ENCODE measurements around the gene GAS5.
"Not testable (repeated sequence)": the region's sequence is repeated elsewhere in the genome, so short reads cannot be mapped to it uniquely, and the experiment has no call there.

Gene GAS5

DNA sequence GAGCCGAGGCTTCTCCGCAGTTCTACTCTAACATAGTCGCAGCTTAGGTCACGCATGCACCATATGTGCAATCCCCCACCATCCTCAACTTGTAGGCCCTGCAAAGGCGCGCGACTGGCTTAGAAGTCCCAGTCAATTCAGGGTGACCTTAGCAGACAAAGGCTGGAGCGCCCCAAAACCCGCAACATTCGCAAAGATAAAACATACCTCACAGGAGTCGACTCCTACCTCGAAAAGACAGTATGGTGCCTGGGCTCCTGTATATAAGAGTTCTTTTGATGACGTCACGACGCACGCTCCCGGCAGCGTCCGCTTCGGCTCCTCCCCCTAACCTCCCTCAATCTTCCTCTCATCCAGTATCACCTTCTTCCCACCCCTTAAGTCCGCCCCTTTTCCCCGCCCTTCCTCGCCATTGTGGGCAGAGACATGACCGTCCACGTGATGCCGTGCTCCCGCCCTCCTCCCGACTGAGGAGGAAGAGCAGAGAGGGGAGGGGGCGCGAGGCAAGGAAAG, at the start of gene GAS5:
Gene GAS5 (minus strand): TSS at position 237 of the 513 bp plus-strand sequence.
- DNase-seq, result peak; percentile 99 to 100

DNA sequence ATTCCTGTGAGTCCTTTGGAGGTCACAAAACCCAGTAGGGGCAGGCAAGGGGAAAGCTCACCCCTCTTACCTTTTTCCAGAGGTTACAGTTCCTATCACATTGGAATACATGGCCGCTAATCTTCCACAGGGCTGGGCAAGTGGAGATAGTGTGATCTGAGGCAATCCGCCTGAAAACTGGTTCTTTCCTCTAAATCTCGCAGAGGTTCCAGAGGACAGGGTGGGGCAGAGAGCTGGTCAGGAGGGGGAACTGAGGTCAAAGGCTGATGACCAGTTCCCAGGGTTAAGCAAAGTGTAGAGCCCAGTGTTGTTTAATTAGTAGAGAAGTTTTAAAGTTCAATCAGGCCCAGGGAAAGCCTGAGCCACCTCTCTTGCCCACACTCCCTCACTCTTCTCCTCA, 49.4 kb upstream of the GAS5 start, which contains the start of gene SERPINC1:
Gene SERPINC1 (minus strand): TSS at position 179 of the 400 bp plus-strand sequence. CDS start 68 bp downstream, at position 111.
- DNase-seq, result no peak

DNA sequence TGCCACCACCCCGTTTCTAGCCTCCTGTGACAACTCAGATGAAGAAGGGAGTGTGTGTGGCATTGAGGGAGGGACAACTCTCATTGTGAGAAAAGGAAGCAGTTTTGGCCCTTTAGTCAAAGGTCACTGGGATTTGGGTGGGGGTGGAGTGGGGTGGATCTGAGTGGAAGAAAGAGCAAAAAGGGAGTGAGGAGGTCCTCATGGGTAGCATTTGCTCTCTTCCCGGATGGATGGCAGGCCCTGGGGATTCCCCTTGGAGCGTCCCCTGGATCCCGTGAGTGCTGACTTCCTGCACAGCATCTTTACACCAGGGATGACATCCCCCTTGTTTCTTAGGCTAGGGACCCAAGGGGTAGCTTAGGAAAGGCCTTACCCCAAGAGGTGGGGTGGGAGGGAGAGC, 48.9 kb upstream of the GAS5 start:
- DNase-seq, result no peak

DNA sequence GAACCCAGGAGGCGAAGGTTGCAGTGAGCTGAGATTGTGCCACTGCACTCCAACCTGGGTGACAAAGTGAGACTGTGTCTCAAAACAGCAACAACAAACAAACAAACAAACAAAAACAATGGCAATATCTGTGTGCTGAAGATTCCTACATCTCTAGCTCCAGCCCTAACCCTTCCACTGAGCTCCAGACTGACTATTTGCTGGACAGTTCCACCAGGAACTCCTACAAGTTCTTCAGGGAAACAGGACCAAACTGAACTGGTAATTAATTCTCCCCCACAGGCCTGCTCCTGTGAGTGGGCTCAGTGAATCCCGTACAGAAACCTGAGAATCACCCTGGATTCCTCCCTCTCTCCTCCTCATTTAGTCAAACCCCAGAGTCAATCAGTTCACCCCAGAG, 47.8 kb upstream of the GAS5 start:
- no peak for DNase-seq

DNA sequence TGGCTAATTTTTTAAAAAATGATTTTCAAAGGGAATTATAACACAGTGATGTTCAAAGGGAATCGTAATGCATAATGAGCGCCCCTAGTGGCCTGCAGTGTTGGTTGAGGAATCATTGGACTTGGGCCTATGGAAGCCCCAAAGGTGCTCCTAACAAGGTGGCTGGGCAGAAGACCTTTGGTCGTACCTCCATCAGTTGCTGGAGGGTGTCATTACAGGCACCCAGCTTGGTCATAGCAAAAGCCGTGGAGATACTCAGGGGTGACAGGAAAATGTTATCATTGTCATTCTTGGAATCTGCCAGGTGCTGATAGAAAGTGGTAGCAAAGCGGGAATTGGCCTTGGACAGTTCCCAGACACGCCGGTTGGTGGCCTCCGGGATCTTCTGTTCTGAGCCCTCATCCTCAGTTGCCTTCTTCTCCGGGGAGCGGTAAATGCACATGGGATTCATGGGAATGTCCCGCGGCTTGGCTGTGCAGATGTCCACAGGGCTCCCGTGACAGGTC, 46.6 kb upstream of the GAS5 start:
- peak; percentile 24 to 48 for DNase-seq

DNA sequence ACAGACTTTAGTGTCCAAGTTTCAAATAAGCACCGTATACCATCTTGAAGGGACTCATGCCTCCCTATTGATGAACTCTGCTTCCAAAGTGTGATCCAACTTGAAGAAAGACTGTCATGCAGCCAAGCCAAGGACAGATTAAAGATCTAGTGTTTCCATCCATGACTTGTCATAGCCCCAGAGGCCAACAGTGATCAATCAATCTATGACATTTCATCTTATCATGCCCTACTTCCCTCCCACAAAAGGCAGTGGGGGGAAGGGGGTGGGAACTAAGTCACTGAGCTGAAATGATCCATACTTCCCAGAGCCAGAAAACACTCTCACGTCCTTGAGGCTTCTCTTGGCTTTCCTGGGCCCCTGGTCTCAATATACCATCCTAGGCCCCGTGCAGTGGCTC, 45.3 kb upstream of the GAS5 start:
- no peak for DNase-seq

DNA sequence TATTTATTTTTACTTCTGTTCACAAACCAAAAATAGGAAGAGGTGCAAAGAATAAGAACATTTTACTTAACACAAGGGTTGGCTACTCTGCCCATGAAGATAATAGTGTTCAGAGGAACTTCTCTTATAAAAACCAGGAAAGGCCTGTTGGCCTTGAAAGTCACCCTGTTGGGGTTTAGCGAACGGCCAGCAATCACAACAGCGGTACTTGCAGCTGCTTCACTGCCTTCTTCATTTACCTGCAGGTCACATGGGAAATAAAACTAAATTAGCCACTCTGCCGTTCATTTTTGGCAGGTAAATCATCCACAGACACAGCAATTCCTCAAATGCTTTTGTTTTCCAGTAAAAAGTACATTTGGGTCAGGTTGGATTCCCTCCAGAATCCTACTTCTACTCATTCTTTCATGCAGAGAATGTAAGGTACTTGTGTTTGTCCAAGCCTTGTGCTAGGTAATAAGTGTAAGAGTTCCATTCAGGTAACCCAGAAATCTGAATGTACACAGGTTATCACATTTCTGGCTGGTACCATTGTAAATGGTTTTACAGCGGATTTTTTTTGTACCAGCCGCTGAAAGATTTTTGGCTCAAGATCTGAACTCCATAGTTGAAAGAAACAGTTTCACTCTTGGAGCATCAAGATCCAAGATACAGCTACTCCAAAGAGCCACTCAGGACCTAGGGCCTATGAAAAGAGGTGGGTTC, 36.2 kb upstream of the GAS5 start:
- no peak for DNase-seq

DNA sequence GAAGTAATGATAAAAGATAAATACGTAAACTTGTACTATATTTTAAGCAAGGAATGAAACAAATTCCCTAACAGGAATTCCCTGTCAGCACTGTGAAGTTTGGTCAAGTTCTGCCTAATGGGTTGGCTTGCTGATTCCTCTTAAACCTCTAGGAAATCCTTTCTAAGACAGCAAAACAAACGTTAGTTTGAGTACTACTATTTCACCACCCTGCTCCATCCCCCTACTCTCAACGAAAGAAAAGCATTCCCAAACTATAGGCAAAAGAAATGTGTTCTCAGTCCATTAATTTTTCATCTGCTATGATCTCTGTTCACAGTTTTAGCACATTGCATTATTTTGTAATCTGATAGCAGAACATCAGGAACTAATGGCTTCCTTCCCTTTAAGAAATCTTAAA, 33.2 kb upstream of the GAS5 start:
- DNase-seq, result no peak

DNA sequence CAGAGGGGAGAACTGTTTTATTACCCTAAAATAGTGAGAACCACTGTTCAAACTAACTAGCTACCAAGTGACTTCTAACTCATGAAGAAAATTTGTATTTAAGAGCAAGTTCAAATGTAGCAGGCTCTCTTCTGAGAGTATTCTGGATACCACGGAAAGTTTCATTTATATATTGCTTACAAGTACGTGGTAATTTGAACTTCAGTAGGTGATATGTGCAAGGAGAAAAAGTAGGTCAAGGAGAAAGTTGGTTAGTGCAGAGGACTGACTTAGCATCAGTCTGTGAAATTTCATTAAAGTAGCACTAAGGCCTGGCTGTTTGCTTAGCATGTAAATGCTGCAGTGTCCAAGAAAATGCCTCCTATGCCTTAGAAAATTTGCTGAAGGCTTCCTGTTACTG, 32.6 kb upstream of the GAS5 start:
- DNase-seq, result no peak

DNA sequence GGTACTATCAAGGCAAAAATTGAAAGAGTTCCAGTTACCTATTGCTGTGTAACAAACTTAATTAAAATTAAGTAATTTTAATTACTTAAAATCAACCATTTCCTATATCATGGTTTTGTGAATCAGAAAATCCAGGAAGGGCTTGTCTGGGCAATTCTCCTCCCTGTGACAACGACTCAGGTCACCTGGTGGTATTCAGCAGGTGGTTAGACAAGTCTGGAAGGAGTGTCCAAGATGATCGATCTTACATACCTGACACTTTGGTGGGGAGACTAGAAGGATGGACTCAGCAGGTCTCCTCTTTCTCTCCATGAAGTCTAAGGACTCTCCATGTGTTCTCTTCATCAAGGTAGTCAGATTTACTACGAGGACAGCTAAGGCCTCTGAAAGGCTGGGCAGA, 26.4 kb upstream of the GAS5 start:
- DNase-seq, result no peak

DNA sequence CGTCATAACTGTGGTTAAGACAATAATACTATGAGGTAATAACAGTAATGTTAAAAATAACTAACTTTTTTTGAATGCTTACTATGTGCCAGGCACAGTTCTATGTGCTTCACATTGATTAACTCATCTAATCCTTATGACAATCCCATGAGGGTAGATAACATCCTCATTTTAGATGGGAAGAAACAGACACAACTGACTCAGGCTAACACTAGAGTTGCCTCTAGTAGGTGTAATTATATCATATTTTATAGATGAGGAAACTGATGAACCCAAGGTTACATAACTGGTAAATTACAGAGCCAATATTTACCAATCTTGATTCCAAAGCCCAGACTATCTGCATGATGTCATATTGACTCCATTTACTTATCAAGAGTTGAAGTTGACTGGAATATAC, 25.8 kb upstream of the GAS5 start:
- no peak for DNase-seq

DNA sequence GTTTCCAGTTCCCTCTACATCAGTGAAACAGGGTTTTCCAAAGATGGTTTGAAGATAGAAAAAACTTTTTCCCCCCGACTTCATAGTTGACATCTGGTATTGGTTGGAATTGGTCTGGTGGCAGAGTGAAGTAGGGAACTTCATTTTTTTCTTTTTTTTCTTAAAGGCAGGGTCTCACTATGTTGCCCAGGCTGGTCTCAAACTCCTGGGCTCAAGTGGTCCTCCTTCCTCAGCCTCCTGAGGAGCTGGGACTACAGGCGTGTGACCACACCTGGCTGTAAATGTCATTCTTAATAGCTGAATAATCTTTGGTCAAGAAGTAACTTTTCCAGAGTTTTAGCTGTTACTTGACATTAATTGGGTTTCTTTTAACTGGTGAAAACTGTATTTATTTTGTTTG, 22.1 kb upstream of the GAS5 start:
- DNase-seq, result no peak

DNA sequence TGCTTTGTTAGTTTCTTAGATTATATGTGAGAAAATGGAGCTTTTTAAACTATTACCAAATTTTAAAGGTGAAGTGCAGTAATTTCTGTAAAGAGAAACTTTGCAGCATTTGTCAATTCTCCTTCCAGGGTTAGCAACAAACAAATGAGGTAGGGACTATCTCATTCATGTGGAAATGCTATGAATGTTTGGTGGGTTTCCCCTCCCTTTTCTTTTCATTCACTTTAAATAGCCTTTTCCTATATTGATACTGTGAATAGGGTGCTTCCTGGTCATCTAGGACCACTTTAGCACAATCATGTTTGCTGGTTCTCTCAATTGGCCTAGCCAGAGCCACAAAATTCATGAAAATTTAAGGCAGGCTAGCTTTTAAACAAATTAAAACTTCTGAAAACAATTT, 21.0 kb upstream of the GAS5 start:
- DNase-seq, result no peak

DNA sequence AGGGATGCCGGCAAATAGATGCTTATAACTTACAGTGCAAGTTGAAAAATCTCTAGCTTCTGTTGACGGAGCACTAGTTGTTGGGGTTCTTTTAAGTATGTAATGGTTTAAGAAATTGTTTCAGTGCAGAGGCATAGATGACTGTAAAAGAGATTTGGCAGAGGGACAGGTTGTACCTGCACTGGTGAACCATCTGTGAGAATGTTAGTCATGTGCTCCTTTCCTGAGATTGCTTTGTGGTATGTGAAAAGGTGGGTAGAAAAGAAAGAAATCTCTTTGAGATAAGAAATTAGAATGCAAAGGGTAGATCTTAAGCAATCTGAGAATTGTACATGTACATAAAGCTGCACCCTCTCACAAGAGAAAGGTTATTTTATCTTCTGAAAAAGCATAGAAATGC, 19.8 kb upstream of the GAS5 start:
- DNase-seq, result no peak

DNA sequence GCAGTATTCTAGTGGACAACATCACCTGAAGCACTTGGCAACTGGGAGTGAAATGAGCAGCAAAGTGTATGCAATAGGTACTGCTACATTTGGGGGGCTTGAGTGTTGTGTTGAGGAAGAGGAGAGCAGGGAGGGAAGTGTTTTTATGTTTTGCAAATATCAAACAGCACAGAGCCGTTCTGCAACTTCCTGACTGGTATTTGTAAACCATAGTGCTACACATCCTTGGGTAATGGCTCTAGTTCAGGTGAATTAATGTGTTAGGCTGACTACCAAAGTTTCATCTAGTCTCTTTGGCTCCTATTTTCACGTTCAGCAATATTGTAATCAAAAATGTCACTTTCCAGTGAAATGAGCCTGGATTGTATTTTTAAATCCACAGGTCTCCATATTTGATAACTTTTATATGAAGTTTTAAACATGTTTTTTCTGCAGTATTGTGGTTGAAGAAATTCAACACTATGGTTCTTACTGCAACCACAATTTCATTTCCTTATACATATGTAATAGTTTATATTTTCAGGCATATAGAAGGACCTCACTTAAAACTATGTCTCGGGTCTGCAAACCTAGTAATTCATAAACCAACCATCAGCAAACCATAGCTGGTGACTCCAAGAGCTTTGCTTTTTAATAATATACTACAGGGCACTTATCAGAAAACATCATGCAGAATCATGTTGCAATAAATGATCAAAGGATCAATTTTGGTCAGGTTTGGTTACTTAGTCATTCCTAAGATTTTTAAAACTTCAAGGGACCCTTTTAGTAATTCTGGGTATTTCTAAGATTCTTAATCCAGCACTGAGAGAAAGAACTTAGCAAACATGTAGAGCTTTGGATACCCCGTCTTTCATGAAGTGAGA, 19.2 kb upstream of the GAS5 start:
- DNase-seq, result no peak

DNA sequence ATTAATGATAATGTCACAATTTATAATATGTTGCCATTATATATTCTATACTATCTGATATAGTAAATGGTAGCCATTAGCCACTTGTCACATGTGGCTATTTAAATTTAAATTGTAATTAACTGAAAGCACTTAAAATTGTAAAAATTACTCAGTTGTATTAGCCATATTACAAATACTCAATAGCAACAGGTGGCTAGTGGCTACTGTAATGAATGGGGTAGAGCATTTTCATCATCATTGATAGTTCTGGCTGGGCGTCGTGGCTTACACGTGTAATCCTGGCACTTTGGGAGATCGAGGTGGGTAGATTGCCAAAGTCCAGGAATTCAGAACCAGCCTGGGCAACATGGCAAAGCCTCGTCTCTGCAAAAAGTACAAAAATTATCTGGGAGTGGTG, 16.9 kb upstream of the GAS5 start:
- no peak for DNase-seq

DNA sequence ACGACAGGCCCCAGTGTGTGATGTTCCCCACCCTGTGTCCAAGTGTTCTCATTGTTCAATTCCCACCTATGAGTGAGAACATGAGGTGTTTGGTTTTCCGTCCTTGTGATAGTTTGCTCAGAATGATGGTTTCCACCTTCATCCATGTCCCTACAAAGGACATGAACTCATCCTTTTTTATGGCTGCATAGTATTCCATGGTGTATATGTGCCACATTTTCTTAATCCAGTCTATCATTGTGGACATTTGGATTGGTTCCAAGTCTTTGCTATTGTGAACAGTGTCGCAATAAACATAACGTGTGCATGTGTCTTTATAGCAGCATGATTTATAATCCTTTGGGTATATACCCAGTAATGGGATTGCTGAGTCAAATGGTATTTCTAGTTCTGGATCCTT, 13.3 kb upstream of the GAS5 start:
- not testable (repeated sequence) for DNase-seq

DNA sequence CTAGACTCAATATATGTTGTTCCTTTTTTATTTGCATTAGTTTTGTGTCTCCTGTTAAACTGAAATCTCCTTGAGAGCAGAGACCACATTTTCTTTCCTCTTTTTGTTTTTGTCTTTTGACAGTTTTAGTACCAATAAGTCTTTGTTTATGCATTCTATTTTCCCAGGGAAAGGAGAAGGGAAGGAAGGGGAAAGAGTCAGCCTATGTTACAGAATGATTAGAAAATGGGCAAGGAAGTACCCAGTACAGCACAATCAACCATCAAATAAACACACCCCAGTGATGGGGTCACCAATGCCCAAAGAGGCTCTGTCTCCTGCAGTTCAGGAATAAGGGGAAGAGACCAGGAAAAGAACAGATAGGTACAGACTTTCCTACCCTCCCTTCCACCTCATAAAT, 10.5 kb upstream of the GAS5 start:
- no peak for DNase-seq

DNA sequence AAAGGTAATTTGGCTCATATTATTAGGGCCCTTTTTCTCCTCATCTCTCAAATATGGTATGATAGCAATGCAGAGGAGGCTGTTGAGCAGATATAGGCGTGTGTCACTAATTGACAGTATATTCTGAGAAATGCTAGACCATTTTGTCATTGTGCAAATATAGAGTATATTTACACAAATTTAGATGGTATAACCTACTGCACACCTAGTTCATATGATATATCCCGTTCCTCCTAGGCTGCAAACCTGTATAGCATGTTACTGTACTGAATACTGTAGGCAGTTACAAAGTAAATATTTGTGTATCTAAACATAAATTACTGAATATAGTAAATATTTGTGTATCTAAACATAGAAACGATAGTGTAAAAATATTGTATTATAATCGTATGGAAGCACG, 8.9 kb upstream of the GAS5 start:
- DNase-seq, result no peak

DNA sequence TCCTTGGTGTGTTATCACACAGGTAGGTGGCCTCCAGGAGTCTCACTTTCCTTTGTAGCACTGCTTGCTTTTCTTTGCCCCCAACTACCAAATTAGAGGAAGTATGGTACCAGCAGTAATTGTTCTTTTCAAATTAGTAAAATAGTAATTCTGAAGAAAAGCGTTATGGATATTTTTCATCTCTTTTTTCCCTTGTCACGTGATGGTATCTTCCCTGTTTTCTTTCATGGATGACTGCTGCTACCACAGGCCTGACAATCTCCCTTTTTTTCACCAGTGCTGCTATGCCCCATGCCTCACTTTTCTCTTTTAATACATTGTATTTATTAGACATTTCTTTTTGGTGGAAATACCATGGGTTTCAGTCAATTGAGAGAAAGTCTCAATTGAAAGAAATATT, 3.7 kb upstream of the GAS5 start:
- no peak for DNase-seq

DNA sequence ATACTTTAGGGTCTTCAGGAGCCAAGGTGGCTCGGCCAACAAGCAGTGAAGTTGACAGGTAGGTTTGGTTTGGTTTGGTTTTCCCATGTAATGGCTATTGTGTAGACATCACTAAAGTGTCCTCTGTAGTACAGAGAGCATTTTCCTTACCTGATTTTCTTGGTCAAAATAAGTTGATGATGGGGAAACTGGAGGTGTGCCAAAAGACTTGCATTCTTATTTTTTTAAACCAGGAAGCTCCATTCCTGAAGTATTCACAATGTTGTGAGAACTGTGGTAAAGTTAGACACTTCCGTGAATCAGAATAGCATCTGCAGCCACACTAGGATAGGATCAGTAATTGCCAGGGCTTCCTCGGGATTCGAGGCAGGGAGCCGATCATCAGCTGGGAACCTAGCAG, 3.3 kb upstream of the GAS5 start:
- DNase-seq, result no peak

DNA sequence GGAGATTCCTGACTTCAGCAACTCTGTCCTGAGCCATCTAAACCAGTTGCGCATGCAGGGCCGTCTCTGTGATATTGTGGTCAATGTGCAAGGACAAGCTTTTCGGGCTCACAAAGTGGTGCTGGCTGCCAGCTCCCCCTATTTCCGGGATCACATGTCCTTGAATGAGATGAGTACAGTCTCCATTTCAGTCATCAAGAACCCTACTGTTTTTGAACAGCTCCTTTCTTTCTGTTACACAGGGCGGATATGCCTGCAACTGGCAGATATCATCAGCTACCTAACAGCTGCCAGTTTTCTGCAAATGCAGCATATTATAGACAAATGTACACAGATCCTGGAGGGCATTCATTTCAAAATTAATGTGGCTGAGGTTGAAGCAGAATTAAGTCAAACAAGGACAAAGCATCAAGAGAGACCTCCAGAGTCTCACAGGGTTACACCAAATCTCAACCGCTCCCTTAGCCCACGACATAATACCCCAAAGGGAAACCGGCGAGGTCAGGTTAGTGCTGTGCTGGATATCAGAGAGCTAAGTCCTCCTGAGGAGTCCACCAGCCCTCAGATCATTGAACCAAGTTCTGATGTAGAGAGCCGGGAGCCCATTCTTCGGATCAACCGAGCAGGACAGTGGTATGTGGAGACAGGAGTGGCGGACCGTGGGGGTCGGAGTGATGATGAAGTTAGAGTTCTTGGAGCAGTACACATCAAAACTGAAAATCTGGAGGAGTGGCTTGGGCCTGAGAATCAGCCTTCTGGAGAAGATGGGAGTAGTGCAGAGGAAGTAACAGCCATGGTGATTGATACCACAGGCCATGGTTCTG, 2.7 kb upstream of the GAS5 start:
- peak in 1 of 2 donors; percentile 30 for DNase-seq

DNA sequence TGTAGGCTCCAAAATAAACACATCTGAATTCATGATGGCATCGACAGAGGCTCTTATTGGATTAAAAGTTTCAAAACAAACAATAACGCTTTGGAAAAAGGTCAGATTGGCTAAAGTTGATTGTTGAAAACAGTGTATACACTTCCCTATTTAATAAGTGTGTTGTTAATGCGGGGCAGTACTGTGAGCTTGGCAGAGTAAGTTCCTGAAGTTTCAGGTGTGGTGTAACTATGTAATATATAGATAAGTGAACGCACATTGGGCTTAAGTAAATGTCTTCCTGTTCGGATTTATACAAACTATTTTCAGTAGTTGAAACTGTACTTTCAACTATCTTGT, 1.2 kb upstream of the GAS5 start:
- DNase-seq, result no peak

All from stimulated activated CD4-positive, alpha-beta T cell treated with anti-CD3 and anti-CD28 coated beads, Interleukin-2, amount 100 ng/mL, for 24 hours (primary cell).